ENCODE results near the gene SLC36A3. TPM values are rescaled to one million over a fixed set of nuclear protein-coding genes. Genes with fewer than 3 reads are reported as not detected.
"Not testable (repeated sequence)": the region's sequence is repeated elsewhere in the genome, so short reads cannot be mapped to it uniquely, and the experiment has no call there.

The SLC36A3 gene
- polyA plus RNA-seq, 4 donors, result not detected

GRCh38 chr5:151264113-151264512 lies 39.5 kb downstream of the SLC36A3 start:
- DNase-seq (ENCODE audit: low read depth in 4 of 4, low spot score in 3 of 4), result no peak

GRCh38 chr5:151262532-151262931 lies 41.0 kb downstream of the SLC36A3 start:
- no peak for DNase-seq (ENCODE audit: low read depth in 4 of 4, low spot score in 3 of 4)

- DNase-seq (ENCODE audit: low read depth in 4 of 4, low spot score in 3 of 4), result no peak
These were observed 43.6 kb downstream of the SLC36A3 start for GRCh38 chr5:151259931-151260330.

GRCh38 chr5:151258816-151259215 lies 44.8 kb downstream of the SLC36A3 start:
- DNase-seq (ENCODE audit: low read depth in 4 of 4, low spot score in 3 of 4), result no peak

GRCh38 chr5:151258201-151258611 lies 45.4 kb downstream of the SLC36A3 start:
- DNase-seq (ENCODE audit: low read depth in 4 of 4, low spot score in 3 of 4), result no peak

- DNase-seq (ENCODE audit: low read depth in 4 of 4, low spot score in 3 of 4), result no peak
These were observed 45.8 kb downstream of the SLC36A3 start for GRCh38 chr5:151257731-151258181.

GRCh38 chr5:151255621-151256286 lies 47.8 kb downstream of the SLC36A3 start:
- no peak for DNase-seq (ENCODE audit: low read depth in 4 of 4, low spot score in 3 of 4)

- DNase-seq (ENCODE audit: low read depth in 4 of 4, low spot score in 3 of 4), result not testable (repeated sequence)
These were observed 48.6 kb downstream of the SLC36A3 start for GRCh38 chr5:151254990-151255389.

- no peak for DNase-seq (ENCODE audit: low read depth in 4 of 4, low spot score in 3 of 4)
These were observed 49.0 kb downstream of the SLC36A3 start for GRCh38 chr5:151254556-151254955.

GRCh38 chr5:151253605-151253950 lies 50.0 kb downstream of the SLC36A3 start:
- no peak for DNase-seq (ENCODE audit: low read depth in 4 of 4, low spot score in 3 of 4)

GRCh38 chr5:151252762-151253604 lies 50.6 kb downstream of the SLC36A3 start, which contains the start of gene GM2A:
Gene GM2A (plus strand): TSS chr5:151253185. CDS start chr5:151253217, 32 bp downstream.
- DNase-seq (ENCODE audit: low read depth in 4 of 4, low spot score in 3 of 4), result peak; percentile 95 to 98 (median 98)

- no peak for DNase-seq (ENCODE audit: low read depth in 4 of 4, low spot score in 3 of 4)
These were observed 51.9 kb downstream of the SLC36A3 start for GRCh38 chr5:151251621-151252020.

GRCh38 chr5:151251001-151251551 lies 52.5 kb downstream of the SLC36A3 start:
- no peak for DNase-seq (ENCODE audit: low read depth in 4 of 4, low spot score in 3 of 4)

GRCh38 chr5:151250346-151251000 lies 53.1 kb downstream of the SLC36A3 start:
- DNase-seq (ENCODE audit: low read depth in 4 of 4, low spot score in 3 of 4), result no peak

- DNase-seq (ENCODE audit: low read depth in 4 of 4, low spot score in 3 of 4), result no peak
These were observed 54.3 kb downstream of the SLC36A3 start for GRCh38 chr5:151249281-151249680.

- no peak for DNase-seq (ENCODE audit: low read depth in 4 of 4, low spot score in 3 of 4)
These were observed 54.9 kb downstream of the SLC36A3 start for GRCh38 chr5:151248651-151249050.

- no peak for DNase-seq (ENCODE audit: low read depth in 4 of 4, low spot score in 3 of 4)
These were observed 57.8 kb downstream of the SLC36A3 start for GRCh38 chr5:151245680-151246219.

GRCh38 chr5:151244206-151244605 lies 59.4 kb downstream of the SLC36A3 start:
- no peak for DNase-seq (ENCODE audit: low read depth in 4 of 4, low spot score in 3 of 4)

GRCh38 chr5:151243564-151243963 lies 60.0 kb downstream of the SLC36A3 start:
- no peak for DNase-seq (ENCODE audit: low read depth in 4 of 4, low spot score in 3 of 4)

- no peak for DNase-seq (ENCODE audit: low read depth in 4 of 4, low spot score in 3 of 4)
These were observed 60.4 kb downstream of the SLC36A3 start for GRCh38 chr5:151243127-151243526.
